ENCODE measurements around the gene C6orf132.
"Not testable (repeated sequence)": the region's sequence is repeated elsewhere in the genome, so short reads cannot be mapped to it uniquely, and the experiment has no call there.

Gene C6orf132, protein sequence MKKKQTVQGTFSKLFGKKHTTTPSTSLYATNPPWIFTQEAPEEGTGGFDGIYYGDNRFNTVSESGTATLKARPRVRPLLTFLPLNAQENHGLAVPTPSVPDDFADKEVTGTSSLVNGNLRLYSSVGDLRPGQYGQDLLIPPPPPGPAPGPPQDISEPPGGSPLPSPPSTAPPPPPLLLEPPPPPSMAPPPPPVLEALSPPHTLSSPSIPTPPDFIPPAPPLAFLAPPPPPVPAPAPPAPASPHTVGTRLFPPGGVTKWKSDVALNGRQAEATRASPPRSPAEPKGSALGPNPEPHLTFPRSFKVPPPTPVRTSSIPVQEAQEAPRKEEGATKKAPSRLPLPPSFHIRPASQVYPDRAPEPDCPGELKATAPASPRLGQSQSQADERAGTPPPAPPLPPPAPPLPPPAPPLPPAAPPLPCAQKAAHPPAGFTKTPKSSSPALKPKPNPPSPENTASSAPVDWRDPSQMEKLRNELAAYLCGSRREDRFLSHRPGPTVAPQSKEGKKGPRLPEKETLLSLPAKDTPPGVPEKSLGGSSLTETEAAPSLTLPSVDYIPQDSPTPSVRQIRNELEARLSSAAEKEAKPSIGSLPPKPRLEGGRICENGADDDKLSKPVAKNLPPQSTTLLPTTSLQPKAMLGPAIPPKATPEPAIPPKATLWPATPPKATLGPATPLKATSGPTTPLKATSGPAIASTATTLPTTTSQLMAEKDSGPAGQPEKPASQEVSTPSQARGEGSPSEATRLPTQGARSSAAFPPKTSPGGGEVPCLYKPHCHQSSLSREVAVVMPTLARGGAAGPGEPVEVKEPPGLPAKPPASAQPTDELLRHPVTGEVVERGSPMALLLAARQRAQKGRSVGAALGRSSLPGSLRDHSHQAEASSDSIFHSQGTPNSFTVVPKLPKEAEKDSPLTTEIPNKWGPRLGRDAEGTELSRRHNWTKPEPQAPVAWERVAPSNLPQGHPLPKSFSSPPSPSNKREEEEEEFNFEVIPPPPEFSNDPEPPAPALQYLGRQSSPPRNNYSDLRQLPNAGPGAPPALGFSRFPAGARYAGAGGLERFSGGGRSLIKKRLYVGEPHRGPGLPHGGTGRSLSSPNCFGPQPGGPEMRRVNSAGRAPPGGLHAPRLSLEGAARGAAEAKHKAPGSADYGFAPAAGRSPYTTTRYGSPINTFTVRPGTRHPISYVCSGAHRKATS

DNA sequence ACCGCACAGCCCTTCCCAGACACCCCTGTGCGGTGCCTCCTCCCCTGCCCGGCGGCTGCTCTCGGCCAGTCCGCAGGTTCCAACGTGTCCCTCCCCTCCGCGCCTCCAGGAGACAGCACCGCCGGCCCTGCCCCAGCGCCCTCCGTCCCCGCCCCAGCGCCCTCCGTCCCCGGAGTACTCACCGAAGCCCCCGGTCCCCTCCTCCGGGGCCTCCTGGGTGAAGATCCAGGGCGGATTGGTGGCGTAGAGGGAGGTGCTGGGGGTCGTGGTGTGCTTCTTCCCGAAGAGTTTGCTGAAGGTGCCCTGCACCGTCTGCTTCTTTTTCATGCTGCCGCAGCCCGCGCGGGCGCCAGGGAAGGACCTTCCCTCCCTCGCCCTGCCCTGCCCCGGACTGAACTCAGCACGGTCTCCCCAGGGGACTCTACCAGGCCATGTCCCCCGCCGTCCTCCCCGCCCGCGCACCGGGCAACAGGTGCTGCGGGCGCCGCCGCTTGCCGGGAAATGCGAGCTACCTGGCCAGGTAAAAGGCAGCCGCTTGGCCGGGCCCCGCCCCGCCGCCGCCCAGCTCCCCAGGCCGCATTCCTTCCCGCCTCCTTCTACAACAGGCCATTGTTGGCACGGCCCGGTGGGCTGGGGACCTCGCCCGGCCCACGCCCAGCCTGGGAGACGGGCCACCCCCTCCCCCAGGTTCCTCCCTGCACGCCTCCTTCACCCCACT is at the start of gene C6orf132:
Gene C6orf132 (minus strand): TSS at position 503 of the 718 bp plus-strand sequence. CDS start 176 bp downstream, at position 327.
- DNase-seq: no peak

DNA sequence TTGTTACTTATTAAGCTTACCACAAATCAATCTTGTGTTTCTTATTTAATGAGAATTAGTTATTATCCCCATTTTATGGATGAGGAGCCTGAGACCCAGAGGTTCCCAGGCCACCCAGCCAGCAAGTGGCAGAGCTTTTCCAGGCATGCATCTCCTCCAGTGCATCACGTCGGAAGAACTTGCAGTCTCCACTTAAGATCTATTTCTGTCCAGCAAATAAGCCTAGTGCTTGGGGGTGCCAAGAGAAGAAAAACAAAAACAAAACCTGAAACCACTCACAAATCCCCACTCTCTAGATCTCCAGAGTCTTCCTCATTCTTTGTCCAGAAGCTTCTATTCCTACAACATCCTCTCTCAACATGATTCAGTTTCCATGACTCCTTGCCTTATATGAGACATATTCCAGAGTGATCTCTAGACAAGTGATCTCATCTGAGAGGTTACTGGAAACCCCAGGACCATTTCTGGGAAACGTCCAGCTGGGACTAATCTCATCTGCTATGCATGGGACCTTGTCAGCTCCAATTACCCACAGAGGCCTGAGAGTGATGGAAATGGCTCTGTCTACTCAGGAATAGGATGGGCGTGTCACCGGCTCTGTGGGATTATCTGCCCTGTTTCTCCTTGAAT is 48.2 kb upstream of the C6orf132 start:
- DNase-seq: no peak

DNA sequence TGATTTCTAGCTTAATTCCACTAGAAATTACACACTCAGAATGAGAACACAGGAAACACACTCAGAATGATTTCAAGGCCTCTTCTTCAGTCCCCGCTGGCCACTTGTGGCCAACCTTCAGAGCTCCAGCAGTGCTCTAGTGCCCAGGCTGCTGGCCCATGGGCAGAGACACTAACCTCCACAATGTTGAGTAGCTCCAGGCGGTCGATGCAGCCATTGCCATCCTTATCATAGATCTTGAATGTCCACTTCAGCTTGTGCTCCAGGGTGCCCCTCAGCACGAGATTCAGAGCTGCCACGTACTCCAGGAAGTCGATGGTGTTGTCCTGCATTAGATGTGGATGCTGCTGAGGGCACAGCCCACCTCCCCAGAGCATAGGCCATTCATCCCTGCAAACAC is 46.0 kb upstream of the C6orf132 start:
- no peak for DNase-seq

DNA sequence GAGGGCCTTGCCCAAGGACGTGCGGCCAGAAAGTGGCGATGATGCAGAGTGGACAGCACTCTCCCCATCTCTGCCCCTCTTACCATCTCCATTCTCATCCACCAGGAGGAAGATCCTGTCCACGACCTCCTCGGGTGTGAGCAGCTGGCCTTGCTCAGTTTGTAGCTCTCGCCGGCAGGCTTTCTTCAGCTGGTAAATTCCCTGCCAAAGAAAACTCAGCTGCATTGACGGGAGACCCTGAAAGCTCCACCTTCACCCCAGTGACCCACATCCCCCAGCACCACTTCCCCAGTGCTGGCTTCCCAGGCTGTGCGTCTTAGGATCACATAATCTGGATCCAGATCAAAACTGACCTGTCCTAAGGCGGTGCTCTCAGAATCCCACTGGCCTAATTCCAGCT is 43.2 kb upstream of the C6orf132 start:
- DNase-seq: no peak

DNA sequence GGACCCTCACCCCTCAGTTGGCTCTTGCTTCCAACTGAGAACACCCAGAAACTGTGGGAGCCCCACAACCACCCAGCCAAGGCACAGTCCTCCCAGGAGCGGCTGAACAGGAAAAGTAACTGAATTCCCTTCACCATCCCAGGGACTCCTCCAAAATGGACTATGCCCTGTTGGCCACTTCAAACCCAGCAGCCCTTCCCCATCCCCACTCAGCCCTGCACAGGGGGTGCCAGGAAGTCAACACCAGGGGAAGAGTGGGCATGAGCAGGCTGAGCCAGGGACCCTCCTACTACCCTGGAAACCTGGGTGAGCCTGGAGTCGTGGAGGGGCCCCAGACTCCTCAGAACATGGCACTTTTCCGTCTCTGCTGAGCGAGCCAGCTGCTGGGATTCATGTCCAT is 42.1 kb upstream of the C6orf132 start:
- no peak for DNase-seq

DNA sequence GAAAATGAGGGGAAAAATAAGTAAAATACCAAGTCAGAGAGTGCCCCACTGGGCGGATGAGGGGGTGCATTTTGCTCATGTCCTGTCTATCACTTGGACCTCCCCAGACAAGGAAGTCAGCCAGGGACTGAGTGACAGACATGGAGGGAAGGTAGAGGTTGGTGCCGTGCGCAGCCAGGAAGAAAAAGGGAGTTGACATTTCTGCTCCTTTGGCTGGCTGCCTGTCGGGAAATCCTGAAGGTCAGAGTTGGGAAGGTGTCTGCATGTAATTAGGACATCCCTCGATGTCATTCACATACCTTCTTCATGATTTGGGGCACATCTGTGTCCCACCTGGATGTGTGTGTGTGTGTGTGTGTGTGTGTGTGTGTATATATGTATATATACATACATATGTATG is 39.7 kb upstream of the C6orf132 start:
- DNase-seq: no peak

DNA sequence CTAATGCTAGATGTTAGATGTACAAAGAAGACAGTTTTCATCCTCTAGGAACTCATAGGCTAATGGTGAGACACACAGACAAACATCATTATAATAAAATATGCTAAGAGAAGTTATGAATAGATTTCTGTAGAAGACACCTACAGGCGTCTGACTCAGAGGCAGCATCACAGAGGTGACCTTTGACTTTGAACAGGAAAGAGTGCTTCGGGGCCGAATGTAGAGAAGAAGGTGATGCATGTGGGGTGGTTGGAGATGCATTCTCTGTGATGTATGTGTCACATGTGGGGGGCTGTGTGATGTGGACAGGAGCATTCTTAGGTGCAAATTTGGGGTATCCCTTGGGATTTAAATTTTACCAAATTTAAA is 37.5 kb upstream of the C6orf132 start:
- DNase-seq: no peak

DNA sequence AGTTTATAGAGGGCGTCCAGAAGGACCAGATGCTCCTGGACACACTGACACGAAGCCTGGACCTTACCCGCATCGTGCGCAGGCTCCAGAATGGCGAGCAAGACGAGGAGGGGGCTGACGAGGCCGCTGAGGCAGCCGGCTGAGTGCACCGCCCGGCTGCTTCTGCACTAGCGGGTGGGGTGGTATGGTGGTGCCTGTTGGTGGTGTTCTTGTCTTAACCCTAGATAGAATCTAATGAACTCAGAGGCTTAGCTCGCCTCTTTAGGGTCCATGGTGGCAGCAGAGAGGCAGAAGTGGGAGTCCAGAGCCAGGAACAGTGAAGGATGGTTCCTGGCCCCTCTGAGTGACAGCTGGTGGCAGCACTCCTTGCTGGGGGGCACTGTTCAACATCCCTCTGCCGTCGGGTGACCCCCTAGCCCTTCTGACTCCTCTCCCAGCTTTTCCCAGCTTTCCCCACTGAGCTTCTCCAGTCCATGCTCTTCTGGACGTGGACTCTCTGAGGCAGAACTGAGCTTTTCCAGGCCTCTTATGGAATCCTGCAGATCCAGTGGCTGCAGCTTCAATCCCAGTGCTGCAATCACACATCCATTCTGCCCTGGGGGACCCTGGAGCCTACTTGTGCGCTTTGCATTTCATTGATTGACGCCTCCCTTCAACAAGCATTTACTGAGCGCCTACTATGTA is 37.0 kb upstream of the C6orf132 start:
- DNase-seq: no peak

DNA sequence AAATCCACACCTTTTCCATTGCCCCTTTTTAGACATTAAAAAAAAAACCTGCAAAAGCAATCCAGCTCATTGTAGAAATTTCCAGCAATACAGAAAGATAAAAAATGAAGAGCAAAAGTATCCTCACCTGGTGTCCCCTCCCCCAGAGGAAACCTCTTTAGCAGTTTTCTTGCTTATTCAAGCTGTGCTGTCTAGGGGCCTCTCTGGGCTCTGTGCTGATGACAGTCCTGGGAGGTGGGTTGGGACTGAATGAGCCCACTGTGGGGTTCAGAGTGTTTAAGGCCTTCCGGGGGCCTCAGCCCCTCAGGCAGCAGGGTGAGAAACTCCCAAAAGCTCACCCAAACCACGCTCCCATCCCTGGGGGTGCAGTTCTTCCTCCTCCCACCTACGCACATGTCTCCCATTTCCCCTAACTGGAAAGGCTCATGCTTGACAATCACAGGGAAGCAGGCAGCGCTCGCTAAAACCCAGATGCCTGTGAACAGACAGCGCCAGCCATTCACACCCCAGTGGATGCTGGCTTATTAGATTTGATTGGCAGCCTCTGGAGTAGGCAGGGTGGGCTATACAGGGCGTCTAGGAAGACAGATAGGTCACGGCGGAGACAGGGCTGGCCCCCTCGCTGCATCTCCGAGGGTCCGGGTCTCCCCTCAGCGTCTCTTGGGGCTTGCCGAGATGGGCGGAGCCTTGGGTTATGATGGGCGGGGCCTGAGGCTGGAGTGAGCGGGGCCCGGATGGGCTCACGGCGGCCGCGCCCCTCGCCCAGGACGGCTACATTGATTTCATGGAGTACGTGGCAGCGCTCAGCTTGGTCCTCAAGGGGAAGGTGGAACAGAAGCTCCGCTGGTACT is 35.3 kb upstream of the C6orf132 start:
- DNase-seq: no peak

DNA sequence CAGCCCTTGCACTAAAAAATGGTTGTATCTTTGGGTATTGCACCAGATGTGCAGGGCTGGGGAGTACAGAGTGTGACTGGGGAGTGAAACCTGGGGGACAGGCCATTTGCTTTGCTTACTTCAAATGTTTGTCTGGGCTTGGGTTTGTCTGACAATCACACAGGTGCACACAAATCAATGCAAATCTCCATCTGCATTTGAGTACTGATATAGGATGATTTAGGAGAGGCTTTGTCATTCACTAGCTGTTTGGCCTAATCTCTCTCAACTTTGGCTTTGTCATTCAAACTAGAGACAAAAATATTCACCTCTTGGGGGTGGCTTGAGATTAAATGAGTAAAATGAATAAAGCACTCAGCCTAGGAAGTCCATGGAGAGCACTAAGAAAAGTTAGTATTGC is 34.6 kb upstream of the C6orf132 start:
- DNase-seq: no peak

DNA sequence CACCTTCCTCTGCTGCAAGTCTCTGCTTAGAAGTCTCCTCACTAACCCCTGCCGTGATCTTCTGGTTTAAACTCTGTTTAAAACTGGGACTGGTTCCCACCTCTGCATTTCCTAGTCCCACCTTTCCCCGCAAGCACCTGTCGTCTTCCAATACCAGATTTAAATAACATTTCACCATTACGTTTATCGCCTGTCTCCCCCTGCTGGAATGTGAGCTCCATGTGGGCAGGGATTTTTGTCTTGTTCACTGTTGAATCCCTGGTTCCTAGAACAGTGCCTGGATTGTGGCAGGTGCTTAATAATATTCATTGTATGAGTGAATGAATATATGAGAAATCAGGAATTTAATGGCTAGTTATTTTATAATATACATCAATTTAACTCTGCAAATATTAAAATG is 33.4 kb upstream of the C6orf132 start:
- DNase-seq: no peak

DNA sequence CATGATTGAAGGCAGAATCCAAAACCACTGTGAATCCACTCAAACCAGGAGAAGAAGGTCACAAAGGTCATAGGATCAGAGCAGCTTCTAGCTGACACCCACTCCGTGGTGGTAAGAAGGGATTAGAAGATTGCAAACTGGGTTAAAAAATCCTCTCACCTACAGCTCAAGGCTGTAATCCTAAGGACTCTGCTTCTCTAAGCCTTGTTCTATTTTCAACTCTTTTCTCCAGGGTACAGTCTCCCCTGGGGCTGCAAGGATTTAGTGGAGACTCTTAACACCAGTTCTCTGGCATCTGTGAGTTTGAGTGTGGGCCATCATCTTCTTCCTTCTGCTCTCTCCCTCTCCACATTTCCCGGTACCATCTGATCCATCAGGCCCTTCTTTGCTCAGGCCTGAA is 30.7 kb upstream of the C6orf132 start, which contains the start of gene GUCA1A:
Gene GUCA1A (plus strand): TSS at position 264 of the 400 bp plus-strand sequence. CDS start 250 bp downstream, outside the sequence.
- no peak for DNase-seq

DNA sequence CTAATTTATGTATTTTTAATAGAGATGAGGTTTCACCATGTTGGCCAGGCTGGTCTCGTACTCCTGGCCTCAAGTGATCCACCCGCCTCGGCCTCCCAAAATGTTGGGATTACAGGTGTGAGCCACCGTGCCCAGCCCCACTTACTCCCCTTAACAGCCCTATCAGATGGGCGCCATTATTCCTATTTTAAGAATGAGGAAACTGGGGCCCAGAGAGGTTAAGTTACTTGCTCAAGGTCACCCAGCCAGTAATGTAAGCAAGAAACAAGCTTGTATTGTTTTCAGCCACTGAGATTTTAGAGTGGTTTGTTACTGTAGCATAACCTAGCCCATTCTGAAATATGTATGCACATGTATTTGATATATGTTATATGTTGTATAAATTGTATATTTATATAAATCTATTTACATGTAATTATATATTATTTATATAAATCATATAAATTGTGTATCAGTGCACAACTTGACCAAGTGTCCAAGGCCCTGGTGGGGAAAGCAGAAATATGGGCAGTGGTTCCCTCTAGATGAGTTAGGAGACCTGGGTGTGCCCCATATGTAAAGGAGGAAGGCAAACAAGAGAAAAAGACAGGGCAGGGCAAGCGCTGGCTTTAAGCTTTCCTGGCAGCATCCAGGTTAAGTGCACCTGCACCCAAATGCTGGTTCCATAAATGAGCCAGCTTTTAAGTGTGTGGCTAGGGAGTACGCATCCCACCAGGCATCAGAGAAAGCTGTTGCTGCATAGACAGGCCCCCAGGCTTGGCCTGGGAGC is 29.6 kb upstream of the C6orf132 start:
- no peak for DNase-seq

DNA sequence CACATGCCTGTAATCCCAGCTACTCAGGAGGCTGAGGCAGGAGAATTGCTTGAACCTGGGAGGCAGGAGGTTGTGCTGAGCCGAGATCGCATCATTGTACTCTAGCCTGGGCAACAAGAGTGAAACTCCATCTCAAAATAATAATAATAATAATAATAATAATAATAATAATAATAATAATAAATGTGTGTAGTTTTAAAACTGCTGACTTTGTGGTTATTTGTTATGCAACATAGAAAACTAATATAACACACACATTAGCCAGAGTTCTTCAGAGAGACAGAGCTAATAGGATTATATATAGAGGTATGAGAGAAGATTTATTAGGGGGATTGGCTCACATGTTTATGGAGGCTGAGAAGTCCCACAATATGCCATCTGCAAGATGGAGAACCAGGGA is 27.4 kb upstream of the C6orf132 start:
- not testable (repeated sequence) for DNase-seq

DNA sequence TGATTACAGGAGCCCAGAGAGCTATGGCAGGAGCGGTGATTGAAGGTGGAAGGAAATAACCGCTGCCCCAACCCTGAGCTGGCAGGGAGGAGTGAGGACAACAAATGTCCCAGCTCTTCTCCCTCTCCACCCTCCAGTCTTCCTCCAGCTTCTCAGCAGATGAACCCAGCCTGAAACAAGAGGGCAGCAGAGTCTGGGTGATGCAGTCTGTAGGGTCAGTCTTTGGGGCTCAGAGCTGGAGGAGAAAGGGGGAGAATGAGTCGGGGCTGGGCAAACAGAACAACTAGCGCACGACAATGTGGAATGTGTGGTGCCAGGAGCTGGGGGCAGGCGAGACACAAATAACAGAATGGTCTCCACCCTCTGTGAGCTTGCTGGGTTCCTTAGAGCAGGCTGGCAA is 26.2 kb upstream of the C6orf132 start:
- DNase-seq: no peak

DNA sequence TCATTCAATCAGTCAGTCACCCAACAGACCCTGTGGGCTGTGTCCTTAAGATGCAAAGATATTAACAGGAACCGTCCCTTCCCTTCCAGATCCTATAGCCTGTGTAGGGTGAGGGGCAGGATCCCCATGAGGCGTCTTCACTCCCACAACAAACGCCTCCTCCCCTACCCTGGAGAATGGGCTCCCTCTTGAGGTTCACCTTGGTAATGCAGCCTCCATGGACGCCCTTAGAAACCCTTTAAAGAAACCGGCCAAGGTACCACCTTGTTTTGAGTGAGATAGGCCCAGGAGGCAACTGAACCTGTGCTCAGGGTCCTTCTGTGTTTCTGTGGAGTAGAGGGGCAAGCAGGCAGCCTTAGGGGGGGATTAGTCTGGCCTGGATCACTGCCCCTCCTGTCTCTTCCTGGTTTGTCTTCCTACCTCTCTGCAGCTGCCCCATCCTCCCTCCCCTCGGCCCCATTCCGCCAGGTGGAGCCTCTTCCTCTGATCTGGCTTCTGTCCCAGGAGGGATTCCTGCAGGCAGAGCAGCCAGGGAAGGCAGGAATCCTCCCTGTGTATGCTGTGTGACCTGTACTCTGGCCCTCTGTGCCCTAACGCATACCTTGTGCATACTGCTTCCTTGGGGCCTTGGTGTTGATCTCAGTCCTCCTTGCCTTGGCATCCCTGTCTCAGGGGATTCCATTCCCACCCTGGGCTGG is 24.2 kb upstream of the C6orf132 start:
- no peak for DNase-seq

DNA sequence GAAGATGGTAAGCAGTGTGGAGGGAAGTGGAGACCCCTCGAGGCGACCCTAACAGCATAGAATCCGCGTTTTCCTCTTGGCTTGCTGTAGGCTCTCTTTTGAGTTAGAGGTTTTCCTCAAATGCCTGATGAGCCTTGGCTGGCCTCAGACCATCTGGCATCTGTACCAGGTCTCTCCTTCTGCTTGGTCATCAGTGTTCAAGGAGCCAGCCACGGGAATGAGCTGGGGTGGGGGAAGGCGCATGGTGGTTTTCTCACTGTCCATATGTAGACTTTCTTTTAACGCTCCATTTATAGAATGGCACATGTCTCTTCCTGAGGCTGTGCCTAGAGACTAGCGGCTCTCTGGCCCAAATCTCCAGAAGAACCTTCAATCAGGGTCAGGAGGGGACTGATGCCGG is 22.6 kb upstream of the C6orf132 start:
- DNase-seq: no peak

DNA sequence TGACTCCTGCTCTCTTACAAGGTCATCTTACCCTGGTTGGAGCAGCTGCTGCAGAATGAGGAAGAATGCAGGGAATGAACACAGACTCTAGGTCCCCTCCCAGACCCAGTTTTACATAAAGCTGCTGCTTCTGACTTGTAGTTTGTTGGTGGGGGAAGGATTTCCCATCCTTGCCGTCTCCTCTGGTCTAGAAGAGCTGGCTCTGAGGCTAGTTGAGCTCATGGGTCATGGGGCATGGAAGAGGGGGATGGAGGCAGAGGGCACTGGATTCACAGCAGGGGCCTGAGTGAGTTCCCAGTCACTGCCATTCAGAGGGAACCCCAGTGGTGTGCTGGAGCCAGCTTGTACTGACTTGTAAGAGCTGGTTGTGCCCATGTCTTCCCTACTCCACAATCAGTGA is 21.6 kb upstream of the C6orf132 start:
- DNase-seq: no peak

DNA sequence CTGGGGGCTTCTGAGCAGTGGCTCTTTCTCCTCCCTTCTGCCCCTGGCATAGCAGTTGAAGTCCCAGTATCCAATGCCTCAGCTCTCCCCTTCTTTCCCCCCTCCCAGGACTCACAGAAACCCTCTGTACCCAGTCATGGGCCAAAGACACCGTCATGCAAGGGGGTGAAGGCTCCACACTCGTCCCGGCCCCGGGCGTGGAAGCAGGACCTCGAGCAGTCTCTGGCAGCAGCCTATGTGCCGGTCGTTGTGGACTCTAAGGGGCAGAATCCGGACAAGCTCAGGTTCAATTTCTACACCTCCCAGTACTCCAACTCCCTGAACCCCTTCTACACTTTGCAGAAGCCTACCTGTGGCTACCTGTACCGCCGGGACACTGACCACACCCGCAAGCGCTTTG is 20.4 kb upstream of the C6orf132 start:
- DNase-seq: no peak

Data from DMS 273 treated with DMSO at 0.1 percent for 48 hours (cell line).